Activated CD4-positive, CD25-positive, alpha-beta regulatory T cell (primary cell): Measurements from ENCODE around the gene USF2.
"Not testable (repeated sequence)": the region's sequence is repeated elsewhere in the genome, so short reads cannot be mapped to it uniquely, and the experiment has no call there.

ENCODE experiments used
- DNase-seq, 4 experiments: peaks; one replicate each; lab custom pipeline; 2025; lab: John Stamatoyannopoulos, UW

Gene USF2

DNA sequence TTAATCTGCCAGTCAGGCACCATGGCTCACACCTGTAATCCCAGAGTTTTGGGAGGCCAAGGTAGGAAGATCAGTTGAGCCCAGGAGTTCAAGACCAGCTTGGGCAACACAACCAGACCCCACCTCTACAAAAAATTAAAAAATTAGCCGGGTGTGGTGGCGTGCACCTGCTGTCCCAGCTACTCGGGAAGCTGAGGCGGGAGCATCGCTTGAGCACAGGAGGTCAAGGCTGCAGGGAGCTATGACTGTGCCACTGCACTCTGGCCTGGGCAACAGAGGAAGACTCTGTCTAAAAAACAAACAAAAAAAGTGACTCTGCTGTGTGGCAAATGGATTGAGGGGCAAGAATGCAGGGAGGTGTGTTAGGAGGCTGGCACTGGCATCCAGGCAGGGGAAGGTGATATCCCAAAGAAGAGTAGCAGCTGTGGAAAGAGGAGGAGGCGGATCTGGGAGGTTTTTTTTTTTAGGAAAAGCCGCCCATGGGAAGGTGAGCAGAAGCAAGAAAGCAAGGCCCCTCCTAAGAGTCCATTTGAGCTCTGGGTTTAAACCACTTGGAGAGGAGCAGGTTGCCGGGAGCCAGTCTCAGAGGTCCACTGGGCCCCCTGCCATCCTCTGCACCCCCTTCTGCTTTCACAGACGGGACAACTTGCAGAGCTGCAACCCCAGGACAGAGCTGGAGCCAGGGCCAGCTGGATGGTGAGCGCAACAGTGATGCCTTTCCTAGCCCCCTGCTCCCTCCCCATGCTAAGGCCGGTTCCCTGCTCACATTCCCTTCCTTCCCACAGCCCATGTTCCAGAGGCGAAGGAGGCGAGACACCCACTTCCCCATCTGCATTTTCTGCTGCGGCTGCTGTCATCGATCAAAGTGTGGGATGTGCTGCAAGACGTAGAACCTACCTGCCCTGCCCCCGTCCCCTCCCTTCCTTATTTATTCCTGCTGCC lies 15.7 kb downstream of the USF2 start:
- no peak for DNase-seq

DNA sequence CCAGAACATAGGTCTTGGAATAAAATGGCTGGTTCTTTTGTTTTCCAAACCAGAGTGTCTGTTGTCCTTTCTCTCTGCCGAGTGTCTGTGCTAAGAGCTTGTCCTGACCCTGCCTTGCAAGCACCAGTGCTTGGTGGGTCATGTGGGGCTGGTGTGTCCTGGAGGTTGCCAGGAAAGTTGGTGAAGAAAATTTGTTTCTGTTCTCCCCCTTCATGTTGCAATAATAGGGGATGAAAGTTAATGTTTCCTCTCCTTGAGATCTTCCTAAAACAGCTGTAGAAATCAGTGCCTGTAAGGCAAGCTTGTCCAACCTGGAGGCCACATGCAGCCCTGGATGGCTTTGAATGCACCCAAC lies 16.3 kb downstream of the USF2 start:
- no peak for DNase-seq

DNA sequence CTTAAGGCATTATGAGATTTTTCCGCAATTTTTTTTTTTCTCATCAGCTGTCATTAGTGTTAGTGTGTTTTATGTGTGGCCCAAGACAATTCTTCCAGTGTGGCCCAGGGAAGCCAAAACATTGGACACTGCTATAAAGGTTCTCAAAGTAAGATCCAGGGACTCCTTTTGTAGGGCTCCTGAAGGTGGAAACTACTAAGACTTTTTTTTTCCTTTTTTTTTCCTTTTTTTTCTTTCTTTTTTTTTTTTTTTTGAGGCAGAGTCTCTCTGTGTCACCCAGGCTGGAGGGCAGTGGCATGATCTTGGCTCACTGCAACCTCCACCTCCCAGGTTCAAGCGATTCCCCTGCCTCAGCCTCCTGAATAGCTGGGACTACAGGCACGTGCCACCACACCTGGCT lies 16.7 kb downstream of the USF2 start:
- not testable (repeated sequence) for DNase-seq

DNA sequence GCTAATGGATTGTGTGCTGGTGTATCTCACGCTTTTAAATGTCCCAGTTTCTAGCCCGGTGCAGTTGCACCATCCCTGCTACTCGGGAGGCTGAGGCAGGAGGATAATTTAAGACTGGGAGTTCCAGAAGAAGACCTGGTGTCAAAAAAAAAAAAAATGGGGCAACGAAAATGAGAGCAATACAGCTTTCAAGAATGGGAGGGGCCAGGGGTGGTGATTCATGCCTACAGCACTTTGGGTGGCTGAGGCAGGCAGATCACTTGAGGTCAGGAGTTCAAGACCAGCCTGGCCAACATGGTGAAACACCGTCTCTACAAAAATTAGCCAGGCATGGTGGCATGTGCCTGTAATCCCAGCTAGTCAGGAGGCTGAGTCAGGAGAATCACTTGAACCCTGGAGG lies 17.3 kb downstream of the USF2 start:
- DNase-seq = not testable (repeated sequence)

DNA sequence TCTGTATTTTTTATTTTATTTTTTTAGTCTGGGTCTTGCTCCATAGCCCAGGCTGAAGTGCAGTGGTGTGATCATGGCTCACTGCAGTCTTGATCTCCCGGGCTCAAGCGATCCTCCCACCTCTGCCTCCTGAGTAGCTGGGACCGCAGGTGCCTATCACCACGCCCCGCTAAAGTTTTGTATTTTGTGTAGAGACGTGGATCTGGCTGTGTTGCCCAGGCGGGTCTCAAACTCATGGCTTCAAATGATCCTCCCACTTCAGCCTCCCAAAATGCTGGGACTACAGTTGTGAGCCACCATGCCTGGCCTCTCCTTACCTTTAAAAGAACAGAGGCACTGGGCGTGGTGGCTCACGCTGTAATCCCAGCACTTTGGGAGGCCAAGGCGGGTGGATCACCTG lies 19.0 kb downstream of the USF2 start:
- DNase-seq = no peak

DNA sequence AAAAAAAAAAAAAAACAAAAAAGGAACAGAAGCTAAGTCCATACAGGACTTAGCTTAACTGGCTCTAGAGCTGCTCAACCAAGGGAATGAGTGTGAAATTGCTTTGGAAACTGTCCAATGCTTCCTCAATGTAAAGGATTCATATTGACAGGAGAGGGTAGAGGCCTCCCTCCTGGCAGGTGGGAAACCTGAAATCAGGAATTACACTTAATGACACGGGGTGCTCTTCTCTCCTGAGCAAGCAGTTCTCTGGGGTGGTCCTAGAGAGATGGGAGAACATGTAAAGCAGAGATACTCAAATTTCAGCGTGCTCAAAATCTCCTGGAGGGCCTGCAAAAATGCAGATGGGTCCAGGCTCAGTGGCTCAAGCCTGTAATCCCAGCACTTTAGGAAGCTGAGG lies 19.6 kb downstream of the USF2 start:
- DNase-seq = no peak

DNA sequence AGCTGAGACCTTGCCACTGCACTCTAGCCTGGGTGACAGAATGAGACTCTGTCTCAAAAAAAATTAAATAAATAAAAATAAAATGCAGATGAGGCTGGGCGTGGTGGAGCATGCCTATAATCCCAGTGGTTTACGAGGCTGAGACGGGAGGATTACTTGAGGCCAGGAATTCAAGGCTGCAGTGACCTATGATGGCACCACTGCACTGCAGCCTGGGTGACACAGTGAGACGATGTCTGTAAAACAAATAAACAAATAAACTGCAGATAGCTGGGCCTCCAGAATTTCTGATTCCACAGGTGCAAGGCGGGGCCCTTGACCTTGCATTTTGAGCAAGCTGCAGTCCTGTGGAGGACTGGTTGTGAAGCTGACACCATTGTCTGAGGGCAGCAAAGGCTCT lies 20.1 kb downstream of the USF2 start:
- no peak for DNase-seq

DNA sequence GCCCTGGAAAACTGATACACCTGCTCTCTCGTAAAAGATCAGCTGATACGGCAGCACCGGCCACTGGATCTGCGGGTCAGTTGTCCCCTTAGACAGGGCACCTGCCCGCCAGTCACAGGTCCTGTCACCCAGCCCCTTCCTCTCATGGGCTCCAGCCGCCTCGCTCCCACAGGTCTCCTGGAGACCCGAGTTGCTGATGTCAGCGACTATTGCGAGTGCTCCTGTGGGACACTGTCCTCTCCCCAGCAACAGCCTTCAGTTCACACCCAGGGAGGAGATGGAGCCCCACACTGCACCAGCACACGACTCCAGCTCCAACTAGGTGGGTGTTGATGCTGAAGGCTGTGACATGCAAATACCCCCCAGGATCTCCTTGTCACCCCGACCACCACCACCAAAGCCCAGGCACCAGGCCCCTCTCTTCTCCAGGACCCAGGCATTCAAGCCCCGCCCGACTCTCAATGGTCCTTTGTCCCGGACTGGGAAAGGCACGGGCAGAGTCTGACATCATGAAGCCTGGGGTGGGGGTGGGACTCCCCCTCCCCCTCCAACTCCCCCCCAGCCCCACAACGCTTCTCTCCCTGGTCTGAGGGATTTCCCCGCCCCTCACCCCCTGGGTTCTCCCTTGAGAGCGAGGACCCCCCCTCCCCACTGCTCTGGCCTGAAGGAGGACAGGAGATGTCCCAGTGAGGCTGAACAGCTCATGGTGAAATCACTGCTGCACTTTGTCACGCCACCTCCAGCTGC lies 21.8 kb downstream of the USF2 start:
- DNase-seq = no peak

DNA sequence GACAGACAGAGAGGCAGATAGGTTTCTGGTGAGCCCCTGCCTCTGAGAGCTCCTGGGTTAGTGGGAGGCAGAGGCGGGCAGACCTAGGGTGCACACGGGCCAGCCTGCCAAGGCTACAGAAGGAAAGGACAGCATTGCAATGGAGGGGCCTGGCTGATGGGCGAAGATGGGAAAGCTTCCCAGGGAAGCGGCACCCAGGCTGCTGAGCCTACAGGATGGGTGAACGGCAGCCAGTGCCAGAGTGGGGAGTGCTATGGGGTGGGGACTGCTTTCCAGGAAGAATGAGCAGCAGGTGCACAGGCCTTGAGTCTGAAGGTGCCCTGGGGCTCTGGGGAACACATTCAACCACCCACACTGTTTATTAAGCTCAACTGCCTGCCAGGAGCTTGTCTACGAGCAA lies 22.5 kb downstream of the USF2 start:
- DNase-seq = no peak

DNA sequence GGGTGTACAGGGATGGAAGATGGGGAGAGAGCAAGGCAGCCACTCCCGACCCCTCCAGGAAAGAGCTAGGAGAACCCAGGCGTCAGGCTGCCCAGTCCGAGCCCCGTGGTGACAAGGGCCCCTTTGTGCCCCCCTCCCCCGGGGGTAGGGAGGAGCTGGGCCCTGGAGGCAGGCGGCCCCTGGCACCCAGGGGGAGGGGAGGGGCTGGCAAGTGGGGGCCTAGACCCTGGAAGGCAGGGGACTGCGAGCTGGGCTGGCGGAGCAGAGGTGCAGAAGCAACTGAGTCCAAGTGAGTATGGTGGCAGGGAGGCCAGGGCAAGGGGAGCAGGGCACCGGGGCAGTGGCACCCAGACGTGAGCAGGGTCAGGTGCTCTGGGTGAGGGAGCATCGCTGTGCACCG lies 23.2 kb downstream of the USF2 start, which contains the start of gene MAG:
Gene MAG, plus strand, starts transcription at position 246 of the 400 bp plus-strand sequence. CDS start 3,248 bp downstream, outside the sequence.
- no peak for DNase-seq

DNA sequence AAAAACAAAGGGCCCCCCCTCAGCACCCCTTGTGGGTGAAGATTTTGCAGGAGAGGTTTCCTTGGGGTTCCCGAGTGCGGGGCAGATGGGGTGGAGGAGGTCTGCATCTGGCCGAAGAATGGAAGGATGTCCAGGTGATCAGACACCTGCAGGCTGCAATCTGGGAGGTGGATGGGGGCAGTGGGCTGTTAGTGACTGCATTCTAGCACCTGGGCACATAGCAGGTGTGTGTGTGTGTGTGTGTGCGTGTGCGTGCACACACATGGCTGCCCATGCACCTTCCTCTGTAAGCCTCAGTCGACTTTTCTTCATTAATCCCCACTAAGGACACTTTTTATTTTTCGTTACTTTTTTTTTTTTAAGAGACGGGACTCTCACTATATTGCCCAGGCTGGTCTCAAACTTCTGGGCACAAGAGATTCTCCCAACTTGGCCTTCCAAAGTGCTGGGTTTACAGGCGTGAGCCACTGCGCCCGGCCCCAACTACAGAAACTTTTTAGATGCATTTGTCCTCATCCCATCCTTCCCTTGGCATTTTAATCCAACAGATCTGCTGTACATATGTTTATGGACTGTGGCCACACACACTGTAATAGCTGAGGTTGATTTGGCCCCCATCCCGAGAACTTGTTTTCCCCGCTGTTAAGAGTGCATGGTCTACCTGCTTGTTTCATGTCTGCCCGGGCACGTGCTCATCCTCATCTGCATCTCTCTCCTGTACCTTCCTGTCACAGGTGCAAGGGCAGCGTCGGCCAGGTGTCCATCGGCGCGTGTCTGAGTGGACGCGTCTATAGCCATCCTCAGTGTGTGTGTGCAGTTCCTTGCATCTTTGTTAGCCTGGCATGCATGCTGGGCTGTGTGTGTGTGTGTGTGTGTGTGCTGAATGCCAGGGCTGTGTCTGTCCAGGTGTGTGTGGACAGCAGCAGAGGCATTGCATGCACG lies 23.9 kb downstream of the USF2 start:
- no peak for DNase-seq

DNA sequence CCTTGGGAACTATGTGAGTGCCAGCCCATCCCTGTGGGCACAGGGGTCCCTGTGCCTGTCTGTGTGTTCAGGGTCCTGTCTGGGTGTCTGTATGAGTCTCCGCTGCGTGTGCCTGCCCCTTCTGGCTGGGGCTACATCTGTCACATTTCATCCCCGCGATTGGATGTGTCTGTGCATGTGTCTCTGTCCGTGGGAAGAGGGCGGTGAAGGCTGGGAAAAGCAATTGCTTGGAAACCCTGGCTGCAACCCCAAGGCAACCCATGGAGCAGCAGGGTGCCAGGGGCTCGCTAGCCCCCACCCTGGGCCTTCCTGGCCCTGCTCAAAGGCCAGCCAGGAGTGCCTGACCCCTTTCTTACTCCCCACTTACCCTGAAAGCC lies 24.6 kb downstream of the USF2 start:
- DNase-seq = no peak

DNA sequence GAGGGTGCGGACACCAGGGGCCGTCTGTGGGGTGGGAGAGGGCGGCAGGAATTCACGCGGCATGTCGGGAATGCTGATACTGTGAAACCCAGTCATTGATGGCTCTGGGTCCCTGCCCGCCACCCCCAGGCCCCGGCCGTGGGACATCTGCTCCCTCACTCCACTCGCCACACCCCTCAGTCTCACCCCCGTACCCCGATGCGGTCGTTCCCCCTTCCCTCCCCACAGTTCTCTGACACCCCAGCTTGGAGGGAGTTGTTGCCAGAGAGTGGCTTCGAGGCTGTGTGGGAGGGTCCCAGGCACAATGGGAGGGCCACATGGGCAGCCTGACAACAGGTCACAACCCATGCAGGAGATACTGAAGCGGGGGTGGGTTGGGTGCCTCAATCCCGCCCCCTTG lies 25.0 kb downstream of the USF2 start:
- no peak for DNase-seq

DNA sequence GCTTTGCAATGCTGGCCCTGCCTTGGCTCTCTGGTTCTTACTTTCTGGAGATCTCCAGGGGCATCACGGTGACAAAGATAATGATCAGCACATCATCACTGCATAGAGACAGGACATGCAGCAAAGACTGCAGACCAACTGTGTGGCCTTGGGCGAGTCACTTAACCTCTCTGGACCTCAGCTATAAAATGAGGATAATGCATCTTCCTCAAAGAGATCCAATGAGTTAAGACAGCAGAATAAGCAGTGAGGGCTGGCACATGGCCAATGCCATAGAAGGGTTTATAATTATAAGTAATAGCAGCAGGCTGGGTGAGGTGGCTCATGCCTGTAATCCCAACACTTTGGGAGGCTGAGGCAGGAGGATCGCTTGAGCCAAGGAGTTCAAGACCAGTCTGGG lies 25.6 kb downstream of the USF2 start:
- DNase-seq = no peak

DNA sequence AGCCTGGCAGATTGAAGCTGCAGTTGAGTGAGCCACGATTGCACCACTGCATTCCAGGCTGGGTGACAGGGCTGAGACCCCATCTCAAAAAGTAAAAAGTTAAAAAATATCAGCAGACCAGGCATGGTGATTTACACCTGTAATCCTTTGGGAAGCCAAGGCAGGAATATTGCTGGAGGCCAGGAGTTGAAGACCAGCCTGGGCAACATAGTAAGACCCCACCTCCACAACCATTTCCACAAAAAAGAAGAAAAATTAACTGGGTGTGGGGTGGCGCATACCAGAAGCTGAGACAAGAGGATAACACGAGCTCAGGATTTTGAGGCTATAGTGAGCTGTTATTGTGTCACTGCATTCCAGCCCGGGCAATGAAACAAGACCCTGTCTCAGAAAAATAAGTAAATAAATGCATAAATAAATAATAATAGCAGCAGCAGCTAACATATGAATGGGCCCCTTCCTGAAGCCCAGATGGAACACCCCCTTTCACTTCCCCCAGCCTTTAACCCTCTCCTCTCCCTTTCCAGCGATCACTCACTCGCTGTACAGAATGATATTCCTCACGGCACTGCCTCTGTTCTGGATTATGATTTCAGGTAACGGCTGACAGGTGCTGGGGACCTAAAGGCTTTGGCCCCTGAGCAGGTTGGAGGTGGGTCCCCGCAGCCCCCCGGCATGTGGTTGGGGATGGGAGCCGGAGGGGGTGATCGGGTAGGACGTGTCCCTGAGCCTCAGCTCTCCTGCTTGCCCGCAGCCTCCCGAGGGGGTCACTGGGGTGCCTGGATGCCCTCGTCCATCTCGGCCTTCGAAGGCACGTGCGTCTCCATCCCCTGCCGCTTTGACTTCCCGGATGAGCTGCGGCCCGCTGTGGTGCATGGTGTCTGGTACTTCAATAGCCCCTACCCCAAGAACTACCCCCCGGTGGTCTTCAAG lies 26.4 kb downstream of the USF2 start:
- DNase-seq = no peak

DNA sequence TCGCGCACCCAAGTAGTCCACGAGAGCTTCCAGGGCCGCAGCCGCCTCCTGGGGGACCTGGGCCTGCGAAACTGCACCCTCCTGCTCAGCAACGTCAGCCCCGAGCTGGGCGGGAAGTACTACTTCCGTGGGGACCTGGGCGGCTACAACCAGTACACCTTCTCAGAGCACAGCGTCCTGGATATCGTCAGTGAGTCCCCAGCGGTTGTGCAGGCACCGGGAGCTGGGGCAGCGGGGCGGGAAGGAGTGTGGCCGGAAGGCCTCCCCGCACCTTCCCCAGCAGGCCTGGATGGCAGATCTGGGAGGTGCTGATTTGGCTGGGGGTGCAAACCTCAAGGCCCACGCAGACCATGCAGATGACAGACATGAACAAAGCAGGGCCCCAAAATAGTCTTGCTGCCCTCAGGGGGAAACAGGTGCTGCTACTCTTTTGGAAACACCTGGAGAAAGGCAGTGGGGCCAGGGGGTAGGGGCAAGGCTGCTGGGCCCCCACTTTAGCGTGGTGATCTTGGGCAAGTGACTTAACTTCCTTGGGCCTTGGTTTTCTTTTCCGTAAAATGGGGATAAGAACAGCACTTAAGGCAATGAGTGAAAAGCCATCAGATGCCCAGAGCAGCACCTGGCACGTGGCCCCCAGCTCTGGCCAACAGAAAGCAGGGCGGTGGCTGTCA lies 27.2 kb downstream of the USF2 start:
- no peak for DNase-seq

DNA sequence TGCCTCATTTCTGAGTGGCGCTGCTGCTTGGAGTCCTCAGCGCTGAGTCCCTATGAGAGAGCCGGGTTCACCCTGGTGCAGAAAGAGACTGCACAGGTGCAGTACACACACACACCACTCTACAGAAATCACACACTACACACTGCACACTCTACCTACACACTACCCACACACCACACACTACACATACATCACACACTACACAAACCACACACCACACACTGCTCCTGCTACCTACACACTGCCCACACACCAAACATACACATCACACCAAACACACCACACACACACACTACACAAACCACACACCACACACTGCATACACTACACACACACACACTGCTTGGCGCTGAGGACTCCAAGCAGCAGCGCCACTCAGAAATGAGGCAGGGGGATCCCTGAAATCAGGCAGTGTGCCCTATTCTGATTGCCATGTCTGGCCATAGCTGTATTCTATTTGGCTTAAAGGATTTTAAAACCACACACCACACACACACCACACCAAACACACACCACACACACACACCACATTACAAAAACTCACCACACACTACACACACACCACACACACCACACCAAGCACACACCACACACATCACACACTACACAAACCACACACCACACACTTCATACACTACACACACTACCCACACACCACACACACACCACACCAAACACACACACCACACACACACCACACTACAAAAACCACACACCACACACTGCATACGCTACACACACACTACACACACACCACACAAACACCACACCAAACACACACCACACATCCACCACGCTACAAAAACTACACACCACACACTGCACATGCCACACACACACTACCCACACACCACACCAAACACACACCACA lies 28.1 kb downstream of the USF2 start:
- DNase-seq = no peak

DNA sequence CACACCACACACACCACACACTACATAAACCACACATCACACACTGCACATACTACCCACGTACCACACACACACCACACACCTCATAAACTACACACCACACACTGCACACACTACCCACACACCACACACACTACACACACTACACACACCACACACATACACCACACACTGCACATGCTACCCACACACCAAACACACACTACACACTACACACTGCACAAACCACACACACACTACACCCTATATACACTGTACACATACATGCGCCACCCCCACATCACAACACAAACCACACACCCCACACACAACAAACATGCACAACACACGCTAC lies 28.7 kb downstream of the USF2 start:
- no peak for DNase-seq

DNA sequence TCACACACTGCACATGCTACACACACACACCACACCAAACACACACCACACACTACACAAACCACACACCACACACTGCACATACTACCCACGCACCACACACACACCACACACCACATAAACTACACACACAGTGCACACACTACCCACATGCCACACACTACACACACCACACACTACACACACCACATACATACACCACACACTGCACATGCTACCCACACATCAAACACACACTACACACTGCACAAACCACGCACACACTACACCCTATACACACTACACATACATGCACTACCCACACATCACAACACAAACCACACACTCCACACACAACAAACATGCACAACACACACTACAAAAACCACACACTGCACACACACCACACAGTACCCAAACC lies 29.2 kb downstream of the USF2 start:
- no peak for DNase-seq

DNA sequence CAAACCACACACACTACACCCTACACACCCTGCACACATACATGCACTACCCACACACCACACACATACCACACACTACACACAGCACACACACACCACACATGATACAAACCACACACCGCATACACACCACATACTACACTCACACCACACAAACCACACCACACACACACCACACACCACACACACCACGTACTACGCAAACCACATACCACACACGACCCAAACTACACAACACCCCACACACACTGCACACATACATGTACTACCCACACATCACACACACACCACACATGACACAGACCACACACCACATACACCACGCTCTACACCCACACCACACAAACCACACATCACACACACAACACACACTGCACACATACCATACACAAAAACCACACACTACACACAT lies 29.8 kb downstream of the USF2 start:
- DNase-seq = no peak
